ENCODE measurements around the gene AMZ1.
"Not testable (repeated sequence)": the region's sequence is repeated elsewhere in the genome, so short reads cannot be mapped to it uniquely, and the experiment has no call there.

AMZ1 gene

GRCh38 chr7:2692543-2692942 is 4.5 kb downstream of the AMZ1 start:
- DNase-seq = no peak

DNA sequence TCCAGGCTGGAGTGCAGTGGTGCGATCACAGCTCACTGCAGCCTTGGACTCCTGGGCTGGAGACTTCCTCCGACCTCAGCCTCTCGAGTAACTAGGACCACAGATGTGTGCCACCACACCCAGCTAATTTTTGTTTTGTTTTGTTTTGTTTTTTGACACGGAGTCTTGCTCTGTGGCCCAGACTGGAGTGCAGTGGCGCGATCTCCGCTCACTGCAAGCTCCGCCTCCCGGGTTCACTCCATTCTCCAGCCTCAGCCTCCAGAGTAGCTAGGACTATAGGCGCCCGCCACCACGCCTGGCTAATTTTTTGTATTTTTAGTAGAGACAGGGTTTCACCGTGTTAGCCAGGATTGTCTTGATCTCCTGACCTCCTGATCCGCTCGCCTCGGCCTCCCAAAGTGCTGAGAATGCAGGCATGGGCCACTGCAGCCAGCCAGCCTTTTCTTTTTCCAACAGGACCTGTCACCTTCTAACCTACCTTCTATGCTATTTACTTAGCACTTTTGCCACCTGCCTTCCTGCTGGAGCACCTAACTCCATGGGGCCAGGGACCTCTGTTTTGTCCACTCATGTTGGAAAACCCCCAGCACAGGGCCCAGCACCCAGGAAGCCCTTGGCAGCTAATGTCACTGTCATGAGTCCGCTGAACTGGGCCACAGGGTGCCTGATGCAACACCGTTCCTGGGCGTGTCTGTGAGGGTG is 5.6 kb downstream of the AMZ1 start:
- DNase-seq = not testable (repeated sequence)

GRCh38 chr7:2694122-2694436 is 6.1 kb downstream of the AMZ1 start:
- not testable (repeated sequence) for DNase-seq

GRCh38 chr7:2698581-2699288 is 10.7 kb downstream of the AMZ1 start:
- DNase-seq = peak; percentile 94

DNA sequence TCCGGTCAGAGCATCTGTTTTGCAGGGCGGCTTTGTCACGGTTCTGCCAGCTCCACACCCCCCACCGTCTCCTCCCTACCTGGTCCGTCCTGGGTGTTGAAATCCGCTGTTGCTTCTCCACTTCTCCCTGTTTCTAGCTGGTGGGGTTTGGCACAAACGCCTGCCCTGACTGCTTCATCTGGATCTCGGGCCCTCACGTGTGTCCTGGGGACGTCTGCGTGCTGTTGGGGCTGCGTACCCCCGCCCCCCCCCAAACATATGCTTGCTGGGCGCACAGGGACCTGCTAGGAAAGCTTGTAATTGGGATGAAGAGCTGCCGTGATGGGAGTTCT is 11.3 kb downstream of the AMZ1 start:
- DNase-seq = no peak

DNA sequence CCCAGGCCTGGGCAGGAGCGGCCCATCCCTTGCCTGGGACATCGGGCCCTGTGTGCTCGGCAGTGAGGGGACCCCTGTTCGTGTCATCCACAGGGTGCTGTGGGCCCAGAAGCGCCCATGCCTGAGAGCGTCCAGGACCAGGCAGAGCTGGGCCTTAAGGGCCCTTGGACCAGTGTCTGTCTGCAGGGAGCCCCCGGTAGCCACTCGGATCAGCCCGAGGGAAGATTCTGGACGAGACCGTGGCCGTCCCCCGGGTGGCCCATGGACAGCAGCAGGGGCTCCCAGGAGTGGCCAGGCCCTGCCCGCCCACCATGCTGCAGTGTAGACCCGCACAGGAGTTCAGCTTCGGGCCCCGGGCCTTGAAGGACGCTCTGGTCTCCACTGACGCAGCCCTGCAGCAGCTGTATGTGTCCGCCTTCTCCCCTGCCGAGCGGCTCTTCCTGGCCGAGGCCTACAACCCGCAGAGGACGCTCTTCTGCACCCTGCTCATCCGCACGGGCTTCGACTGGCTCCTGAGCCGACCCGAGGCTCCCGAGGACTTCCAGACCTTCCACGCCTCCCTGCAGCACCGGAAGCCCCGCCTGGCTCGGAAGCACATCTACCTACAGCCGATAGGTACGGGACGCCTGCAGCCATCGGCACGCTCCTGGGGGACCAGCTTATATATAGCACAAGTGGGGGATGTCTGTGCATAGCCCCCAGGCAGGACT is 12.3 kb downstream of the AMZ1 start:
- DNase-seq = no peak

DNA sequence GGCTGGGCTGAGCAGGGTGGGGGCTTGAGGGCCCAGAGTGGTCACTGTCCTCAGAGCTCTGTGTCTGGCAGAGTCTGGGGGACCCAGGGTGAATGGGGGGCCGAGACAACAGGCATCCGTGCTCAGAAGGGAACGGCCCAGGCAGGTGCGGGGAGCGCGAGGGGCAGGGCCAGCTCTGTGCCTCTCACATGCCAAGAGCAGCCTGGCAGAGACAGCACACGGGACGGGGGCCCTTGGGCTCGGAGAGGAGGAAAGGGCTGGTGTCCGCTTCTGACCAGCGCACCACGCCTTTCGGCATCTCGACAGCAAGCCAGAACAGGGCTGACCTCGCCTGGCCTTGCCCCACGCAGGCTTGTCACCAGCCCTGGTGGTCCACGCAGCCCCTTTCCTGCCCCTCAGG is 13.4 kb downstream of the AMZ1 start:
- no peak for DNase-seq

GRCh38 chr7:2701832-2702593 is 14.0 kb downstream of the AMZ1 start:
- no peak for DNase-seq

GRCh38 chr7:2702594-2702957 is 14.6 kb downstream of the AMZ1 start:
- DNase-seq = no peak

- DNase-seq = no peak
These were observed 17.5 kb downstream of the AMZ1 start for GRCh38 chr7:2705371-2706096.

DNA sequence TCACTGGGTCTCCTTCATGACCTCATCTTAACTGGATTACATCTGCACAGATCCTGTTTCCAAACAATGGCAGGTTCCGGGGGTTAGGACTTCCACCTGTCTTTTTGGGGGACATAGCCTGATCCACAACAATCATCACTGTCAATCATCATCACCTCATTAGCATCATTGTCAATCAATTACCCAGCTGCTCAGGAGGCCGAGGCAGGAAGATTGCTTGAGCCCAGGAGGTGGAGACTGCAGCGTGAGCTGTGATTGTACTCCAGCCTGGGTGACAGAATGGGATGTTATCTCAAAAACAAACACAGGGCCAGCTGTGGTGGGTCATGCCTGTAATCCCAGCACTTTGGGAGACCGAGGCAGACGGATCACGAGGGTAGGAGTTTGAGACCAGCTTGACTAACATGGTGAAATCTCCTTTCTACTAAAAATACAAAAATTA is 18.7 kb downstream of the AMZ1 start:
- no peak for DNase-seq

DNA sequence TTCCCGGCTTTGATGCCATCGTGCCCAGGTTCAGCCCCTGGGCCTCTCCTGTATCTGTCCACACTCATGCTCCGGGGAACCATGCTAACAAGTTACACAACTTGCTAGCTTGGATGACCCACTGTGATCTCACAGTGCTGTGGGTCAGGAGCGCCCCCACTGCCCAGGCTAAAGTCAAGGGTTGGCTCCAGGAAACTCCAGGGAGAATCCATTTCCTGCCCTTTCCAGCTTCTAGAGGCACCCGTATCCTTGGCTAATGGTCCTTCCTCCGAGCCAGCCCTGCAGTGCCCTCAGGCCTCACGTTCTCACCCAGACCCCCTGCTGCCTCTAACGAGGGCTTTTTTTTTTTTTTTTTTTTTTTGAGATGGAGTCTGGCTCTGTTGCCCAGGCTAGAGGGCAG is 19.5 kb downstream of the AMZ1 start:
- no peak for DNase-seq

- no peak for DNase-seq
These were observed 20.0 kb downstream of the AMZ1 start for GRCh38 chr7:2708041-2708440.

DNA sequence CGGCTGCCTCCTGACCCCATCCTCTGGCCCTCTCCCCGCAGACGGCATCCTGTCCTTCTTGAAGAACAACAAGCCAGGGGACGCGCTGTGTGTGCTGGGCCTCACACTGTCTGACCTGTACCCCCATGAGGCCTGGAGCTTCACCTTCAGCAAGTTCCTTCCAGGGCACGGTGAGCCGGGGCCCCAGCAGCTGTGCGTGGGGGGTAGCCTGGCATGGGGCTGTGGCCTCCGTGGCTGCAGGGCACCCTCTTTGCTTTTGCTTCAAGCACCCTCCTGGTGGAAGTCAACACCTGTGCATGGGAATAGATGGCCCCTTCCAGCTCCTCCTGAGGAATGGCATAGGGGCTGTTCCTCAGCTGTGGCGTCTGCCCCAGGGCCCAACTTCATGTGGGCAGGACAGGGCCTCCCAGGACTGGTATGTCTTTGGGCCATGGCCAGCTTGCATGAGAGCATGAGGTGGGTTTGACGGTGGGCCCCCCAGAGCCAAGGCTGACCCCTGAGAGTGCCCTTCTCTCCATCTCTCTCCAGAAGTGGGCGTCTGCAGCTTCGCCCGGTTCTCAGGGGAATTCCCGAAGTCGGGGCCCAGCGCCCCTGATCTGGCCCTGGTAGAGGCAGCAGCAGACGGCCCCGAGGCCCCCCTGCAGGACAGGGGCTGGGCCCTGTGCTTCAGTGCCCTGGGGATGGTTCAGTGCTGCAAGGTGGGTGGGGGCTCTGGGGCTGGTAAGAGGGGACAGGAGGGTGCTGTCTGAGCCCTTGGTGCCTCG is 20.7 kb downstream of the AMZ1 start:
- no peak for DNase-seq

GRCh38 chr7:2709553-2710285 is 21.7 kb downstream of the AMZ1 start:
- no peak for DNase-seq

- no peak for DNase-seq
These were observed 22.3 kb downstream of the AMZ1 start for GRCh38 chr7:2710286-2710655.

DNA sequence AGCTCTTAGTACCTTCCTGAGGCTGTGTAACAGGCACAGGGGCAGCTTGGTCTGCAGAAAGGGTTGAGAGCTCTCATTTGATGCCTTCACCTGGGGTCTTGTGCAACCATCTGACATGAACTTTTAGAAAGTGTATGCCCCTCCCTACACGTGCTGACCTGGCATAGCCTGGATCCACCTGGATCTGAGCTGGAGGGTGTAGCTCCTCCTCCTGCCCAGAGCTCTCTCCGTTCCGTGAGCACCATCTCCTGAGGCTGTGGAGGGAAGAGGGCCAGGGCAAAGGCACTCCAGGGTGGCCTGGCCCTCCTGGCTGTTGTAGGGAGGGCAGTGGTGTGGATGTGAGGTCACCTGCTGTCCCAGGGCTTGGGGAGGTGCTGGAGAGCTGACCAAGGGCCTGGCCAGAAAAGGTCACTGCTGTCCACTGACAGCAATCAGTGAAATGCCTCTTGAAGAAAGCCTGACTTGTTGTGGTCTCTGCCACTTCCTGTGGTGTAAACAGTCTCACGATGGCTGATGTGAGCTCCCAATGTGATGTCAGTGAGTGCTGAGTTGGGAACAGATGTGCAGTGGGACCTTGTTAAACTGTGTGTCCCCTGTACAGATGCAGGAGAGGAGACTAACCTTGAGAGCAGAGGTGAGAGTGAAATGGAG is 23.0 kb downstream of the AMZ1 start:
- DNase-seq = peak; percentile 47

GRCh38 chr7:2711895-2712675 is 24.1 kb downstream of the AMZ1 start:
- no peak for DNase-seq

DNA sequence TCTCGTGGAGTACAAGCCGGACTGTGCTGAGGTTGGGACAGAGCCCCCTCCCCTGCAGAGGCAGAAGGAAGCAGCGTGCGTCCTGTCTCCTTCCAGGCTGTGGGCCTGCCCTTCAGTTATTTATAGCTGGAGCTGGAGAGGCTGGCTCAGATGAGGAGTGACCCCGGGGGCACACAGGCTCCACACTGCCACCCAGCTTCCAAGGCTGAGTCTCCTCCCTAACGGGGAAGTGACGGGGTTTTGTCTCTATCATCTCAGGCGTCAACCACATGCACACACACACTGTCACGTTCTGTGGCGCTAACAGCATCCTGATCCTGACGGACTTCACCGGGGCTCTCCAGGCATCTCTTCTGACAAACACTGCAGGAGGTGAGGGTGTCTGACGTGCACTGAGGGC is 25.4 kb downstream of the AMZ1 start:
- DNase-seq = peak; percentile 77

GRCh38 chr7:2713978-2714377 is 26.0 kb downstream of the AMZ1 start:
- no peak for DNase-seq

All from GDM1 (cell line).